Ectodermal cell (in vitro differentiated cells): ENCODE results near the gene ADCY1.

Experiments used
- H3K27ac ChIP-seq: 2 replicates; pipeline ENCODE4 v1.7.0; 2013; ENCODE audit warnings: mild to moderate bottlenecking, low read depth, low read length; ENCODE audit not compliant: insufficient read depth, poor library complexity, severe bottlenecking
- H3K27me3 ChIP-seq: 2 replicates; pipeline ENCODE4 v1.7.0; 2013; ENCODE audit warnings: mild to moderate bottlenecking, low read length; ENCODE audit not compliant: insufficient read depth, control insufficient read depth, poor library complexity, severe bottlenecking
- H3K36me3 ChIP-seq: one replicate; pipeline ENCODE4 v1.7.0; 2013; ENCODE audit warnings: low read length; ENCODE audit not compliant: control insufficient read depth, insufficient read depth
- H3K4me1 ChIP-seq: one replicate; pipeline ENCODE4 v1.7.0; 2013; ENCODE audit warnings: low read length; ENCODE audit not compliant: control insufficient read depth, insufficient read depth
- H3K4me3 ChIP-seq: 2 replicates; pipeline ENCODE4 v1.7.0; 2013; ENCODE audit warnings: low read depth, low read length, control low read depth; ENCODE audit not compliant: insufficient read depth
- H3K9me3 ChIP-seq: 2 replicates; pipeline ENCODE4 v1.7.0; 2013; ENCODE audit warnings: mild to moderate bottlenecking, low read length, moderate library complexity; ENCODE audit not compliant: control insufficient read depth
- WGBS, 2 experiments: methylation state at CpG; one replicate each; pipeline ENCODE4 v1.1.7; 2013; ENCODE audit warnings: missing lambda C conversion rate in 2 of 2; 5-methylcytosine and 5-hydroxymethylcytosine counted together

ADCY1 gene

GRCh38 chr7:45584261-45585210, 10.4 kb downstream of the ADCY1 start:
- no peak overlapping the region for H3K27ac ChIP-seq
- 93 to 94% methylated on average over 16 of the region's 16 CpGs for WGBS, 2 experiments

DNA sequence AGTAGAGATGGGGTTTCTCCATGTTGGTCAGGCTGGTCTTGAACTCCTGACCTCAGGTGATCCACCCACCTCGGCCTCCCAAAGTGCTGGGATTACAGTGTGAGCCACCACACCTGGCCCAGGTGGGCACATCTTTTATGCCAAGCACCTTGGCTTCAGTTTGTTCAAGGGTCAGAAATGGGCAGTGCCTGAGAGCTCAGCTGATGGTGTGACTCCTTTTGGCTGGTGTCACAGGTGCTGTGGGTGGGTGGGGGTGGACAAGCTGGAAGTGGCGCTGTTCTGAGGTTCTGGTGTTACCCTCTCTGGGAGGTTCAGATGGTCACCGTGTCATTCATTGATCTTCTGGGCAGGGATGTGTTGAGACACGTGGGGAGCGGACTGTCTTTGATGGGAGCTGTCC, 11.5 kb downstream of the ADCY1 start:
- Histone ChIP-seq H3K27me3 (no peaks in the 10 kb centered on the region), H3K4me3 (no peak overlapping the region), H3K4me1 (peaks cover 12% of the 10 kb centered on the region), H3K27ac (no peak overlapping the region), H3K36me3 (no peaks in the 10 kb centered on the region), H3K9me3 (no peaks in the 10 kb centered on the region)
- 91% methylated on average over 5 of the region's 5 CpGs for WGBS, 2 experiments

More at GRCh38 chr7:45584261-45585210, 10.4 kb downstream of the ADCY1 start:
- no peaks in the 10 kb centered on the region for H3K27me3 ChIP-seq
- H3K36me3 ChIP-seq = no peaks in the 10 kb centered on the region
- no peaks in the 10 kb centered on the region for H3K9me3 ChIP-seq
- H3K4me1 ChIP-seq = peaks cover 12% of the 10 kb centered on the region
- H3K4me3 ChIP-seq = no peak overlapping the region

DNA sequence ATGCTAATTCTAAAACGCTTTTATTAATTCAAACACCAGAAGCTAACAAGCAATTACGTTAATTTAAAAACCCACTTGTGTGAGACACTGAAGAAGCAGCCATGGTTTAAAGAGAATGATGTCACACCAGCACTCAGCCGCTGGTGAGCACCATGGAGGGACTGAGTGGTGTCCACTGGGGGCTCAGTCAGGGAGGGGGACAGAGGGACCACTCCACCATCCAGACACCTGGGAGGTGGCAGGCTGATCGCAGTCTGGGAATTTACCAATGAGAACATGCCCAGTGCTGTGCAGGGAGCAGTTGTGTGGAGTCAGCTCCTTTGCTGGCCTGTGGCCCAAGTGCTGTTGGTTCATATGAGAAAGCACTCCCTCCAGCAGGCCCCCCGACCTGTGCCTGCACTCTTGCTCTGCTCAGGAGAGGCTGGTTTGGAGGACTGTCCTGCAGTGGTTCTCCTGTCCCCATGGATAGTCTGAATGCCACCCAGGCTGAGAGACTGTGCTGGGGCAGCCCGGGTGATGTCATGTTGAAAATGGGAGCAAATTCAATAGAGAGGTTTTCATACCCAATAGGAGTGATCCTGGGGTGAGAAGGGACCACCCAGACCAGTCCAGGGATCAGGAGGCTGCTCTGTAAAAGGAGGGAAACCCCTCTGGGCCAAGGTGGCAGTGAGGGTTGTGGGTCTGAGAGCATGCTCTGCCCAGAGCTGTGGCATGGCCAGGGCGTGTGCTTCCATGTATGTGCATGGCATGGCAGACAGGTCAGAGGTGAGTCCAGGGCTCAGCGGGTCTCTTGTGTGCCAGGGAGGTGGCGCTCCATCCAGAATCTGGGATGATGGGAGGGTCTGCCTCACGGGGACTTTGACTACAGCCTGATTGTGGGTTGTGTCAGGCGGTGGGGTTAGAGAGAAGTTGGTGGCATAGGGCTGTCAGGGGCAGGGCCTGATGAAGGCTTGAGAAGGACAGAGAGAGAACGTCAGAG, 12.7 kb downstream of the ADCY1 start:
- 93 to 94% methylated on average over 12 of the region's 12 CpGs for WGBS, 2 experiments
- H3K4me3 ChIP-seq = no peak overlapping the region
- no peaks in the 10 kb centered on the region for H3K36me3 ChIP-seq
- no peak overlapping the region for H3K27ac ChIP-seq
- peaks cover 10% of the 10 kb centered on the region for H3K4me1 ChIP-seq
- no peaks in the 10 kb centered on the region for H3K27me3 ChIP-seq
- no peaks in the 10 kb centered on the region for H3K9me3 ChIP-seq

GRCh38 chr7:45588466-45588865, 14.3 kb downstream of the ADCY1 start:
- Histone ChIP-seq H3K4me1 (no peaks in the 10 kb centered on the region), H3K27ac (no peak overlapping the region), H3K9me3 (no peaks in the 10 kb centered on the region), H3K27me3 (no peaks in the 10 kb centered on the region), H3K4me3 (no peak overlapping the region), H3K36me3 (no peaks in the 10 kb centered on the region)
- WGBS, 2 experiments = 88 to 93% methylated on average over 6 of the region's 6 CpGs

DNA sequence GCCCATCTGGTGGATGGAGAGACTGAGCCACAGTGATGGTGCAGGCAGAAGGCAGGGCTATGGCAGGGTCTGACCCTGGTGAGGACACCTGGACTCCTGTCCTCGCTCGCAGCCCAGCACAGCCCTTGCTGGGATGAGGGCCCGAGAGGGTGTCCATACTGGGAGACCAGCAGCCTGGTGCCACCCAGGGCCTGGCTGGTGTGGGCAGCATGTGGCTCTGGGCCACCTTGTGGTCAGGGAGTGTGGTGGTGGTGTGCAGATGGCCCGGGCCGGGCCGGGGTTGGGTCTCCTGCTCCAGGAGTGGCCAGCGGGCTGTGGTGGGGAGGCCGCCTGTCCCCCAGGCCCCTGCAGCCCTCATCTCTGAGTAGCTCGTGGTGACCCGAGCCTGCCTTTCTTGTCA, 14.9 kb downstream of the ADCY1 start:
- Histone ChIP-seq H3K36me3 (no peaks in the 10 kb centered on the region), H3K4me1 (no peaks in the 10 kb centered on the region), H3K27me3 (no peaks in the 10 kb centered on the region), H3K9me3 (no peaks in the 10 kb centered on the region), H3K4me3 (no peak overlapping the region), H3K27ac (no peak overlapping the region)
- 93 to 94% methylated on average over 10 of the region's 10 CpGs for WGBS, 2 experiments

GRCh38 chr7:45589915-45590678, 15.9 kb downstream of the ADCY1 start:
- Histone ChIP-seq H3K27ac (no peak overlapping the region), H3K4me1 (no peaks in the 10 kb centered on the region)
- 86 to 88% methylated on average over 17 of the region's 17 CpGs for WGBS, 2 experiments

GRCh38 chr7:45590679-45591057, 16.5 kb downstream of the ADCY1 start:
- Histone ChIP-seq H3K27me3 (no peaks in the 10 kb centered on the region), H3K36me3 (no peaks in the 10 kb centered on the region), H3K4me1 (no peaks in the 10 kb centered on the region), H3K27ac (no peak overlapping the region), H3K9me3 (no peaks in the 10 kb centered on the region), H3K4me3 (no peak overlapping the region)
- WGBS, 2 experiments = 54 to 58% methylated on average over 5 of the region's 5 CpGs

More at GRCh38 chr7:45589915-45590678, 15.9 kb downstream of the ADCY1 start:
- no peaks in the 10 kb centered on the region for H3K27me3 ChIP-seq
- no peaks in the 10 kb centered on the region for H3K9me3 ChIP-seq
- no peaks in the 10 kb centered on the region for H3K36me3 ChIP-seq
- no peak overlapping the region for H3K4me3 ChIP-seq

GRCh38 chr7:45591101-45591906, 17.1 kb downstream of the ADCY1 start:
- Histone ChIP-seq H3K36me3 (no peaks in the 10 kb centered on the region), H3K4me1 (no peaks in the 10 kb centered on the region), H3K9me3 (no peaks in the 10 kb centered on the region), H3K27me3 (no peaks in the 10 kb centered on the region), H3K27ac (no peak overlapping the region), H3K4me3 (no peak overlapping the region)
- WGBS, 2 experiments = 91 to 95% methylated on average over 11 of the region's 11 CpGs
